Skeletal muscle cell (primary cell): Measurements from ENCODE around the gene KIAA1671.

Experiments
- DNase-seq: peaks from one replicate; pipeline ENCODE4 v3.0.0-alpha.2; 2010; ENCODE audit warnings: low read depth
- H3K4me3 ChIP-seq: 2 replicates; pipeline ENCODE4 v1.5.1; 2011; ENCODE audit warnings: low read depth, mild to moderate bottlenecking, control low read depth, low read length, moderate library complexity

The KIAA1671 gene

DNA sequence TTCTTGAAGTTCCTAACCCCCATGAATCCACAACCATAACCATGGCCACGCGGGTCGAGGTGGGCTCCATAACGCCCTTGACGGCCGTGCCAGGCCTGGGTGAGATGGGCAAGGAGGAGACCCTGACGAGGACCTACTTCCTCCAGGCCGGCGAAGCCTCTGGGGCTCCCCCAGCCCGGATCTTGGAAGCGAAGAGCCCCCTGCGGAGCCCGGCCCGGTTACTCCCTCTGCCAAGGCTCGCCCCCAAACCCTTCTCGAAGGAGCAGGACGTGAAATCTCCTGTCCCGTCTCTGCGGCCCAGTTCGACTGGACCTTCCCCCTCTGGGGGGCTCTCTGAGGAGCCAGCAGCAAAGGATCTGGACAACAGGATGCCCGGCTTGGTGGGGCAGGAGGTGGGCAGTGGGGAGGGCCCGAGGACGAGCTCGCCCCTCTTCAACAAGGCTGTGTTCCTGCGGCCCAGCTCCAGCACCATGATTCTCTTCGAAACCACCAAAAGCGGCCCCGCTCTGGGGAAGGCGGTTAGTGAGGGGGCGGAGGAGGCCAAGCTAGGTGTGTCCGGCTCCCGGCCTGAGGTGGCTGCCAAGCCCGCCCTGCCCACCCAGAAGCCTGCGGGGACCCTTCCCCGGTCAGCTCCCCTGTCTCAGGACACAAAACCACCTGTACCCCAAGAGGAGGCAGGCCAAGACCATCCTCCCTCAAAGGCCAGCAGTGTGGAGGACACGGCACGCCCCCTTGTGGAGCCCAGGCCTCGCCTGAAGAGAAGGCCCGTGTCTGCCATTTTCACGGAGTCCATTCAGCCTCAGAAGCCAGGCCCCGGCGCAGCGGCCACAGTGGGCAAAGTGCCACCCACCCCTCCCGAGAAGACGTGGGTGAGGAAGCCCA, 75.7 kb downstream of the KIAA1671 start:
- DNase-seq = no peak
- H3K4me3 ChIP-seq = no peak overlapping the region

DNA sequence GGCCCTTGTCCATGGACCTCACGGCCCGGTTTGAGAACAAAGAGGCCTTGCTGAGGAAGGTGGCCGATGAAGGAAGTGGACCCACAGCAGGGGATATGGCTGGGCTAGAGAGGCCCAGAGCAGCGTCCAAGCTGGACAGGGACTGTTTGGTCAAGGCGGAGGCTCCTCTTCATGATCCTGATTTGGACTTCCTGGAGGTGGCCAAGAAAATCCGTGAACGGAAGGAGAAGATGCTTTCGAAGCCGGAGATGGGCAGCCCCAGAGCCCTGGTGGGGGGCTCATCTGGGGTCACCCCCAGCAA, 76.3 kb downstream of the KIAA1671 start:
- DNase-seq = no peak

DNA sequence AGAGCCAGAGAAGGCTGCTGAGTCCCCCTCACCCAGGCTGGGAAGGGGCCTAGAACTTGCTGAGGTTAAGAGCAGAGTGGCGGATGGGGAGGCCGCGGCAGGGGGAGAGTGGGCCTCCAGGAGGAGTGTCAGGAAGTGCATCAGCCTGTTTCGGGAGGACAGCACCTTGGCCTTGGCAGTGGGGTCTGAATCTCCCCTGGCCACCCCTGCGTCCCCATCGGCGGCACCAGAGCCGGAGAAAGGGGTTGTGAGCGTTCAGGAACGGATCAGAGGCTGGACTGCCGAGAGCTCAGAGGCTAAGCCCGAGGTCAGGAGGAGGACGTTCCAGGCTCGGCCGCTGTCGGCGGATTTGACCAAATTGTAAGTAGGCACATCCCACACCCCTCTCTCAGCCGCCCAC, 76.7 kb downstream of the KIAA1671 start:
- no peak overlapping the region for H3K4me3 ChIP-seq
- no peak for DNase-seq

More for the DNA sequence above, 76.3 kb downstream of the KIAA1671 start:
- no peak overlapping the region for H3K4me3 ChIP-seq

DNA sequence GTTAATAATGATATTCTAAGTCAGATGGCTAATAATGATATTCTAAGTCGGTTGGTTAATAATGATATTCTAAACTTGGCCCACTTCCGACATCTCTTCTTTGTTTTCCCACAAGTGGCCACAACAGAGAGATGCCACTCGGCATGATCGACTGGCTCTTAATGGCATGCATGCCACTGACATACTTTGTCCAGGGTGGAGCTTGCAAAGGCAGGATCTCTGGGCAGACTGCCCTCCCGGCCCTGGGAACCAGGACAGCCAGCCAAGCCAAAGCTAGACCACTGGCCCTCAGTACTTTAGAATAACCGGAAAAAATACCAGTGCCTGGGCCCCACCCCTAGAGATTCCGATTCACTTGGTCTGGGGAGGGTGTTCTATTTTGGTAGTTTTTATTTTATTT, 78.1 kb downstream of the KIAA1671 start:
- DNase-seq = no peak
- H3K4me3 ChIP-seq = no peak overlapping the region

DNA sequence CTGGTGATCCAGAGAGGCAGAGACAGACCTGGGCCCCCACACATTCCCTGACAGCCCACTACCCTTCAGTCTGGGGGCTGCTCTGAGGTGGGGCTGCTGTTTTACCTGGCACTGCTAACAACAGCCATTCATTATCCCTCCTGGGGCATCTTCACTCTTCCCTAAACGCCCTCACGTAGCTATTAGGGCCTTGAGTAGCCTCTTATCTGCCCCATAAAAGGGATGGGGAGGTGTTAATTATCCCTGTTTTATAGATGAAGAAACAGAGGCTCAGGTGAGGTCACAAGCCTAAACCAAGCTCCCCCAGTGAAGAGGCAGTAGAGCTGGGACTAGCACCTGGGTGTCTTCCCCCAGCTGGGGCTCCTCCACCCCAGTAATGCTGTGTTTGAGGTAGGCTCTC, 79.5 kb downstream of the KIAA1671 start:
- no peak for DNase-seq

DNA sequence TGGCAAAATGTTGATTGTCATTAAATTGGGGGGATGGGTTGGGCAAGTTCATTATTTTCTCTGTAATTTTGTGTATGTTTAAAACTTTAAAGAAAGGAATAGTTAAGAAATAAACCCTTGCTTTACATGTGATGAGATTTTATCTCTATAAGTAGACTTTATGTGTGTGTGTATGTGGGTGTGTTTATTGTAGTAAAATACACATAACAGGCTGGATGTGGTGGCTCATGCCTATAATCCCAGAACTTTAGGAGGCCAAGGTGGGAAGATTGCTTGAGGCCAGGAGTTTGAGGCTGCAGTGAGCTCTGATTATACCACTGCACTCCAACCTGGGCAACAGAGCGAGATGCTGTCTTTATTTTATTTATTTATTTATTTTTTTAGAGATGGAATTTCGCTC, 83.2 kb downstream of the KIAA1671 start:
- no peak overlapping the region for H3K4me3 ChIP-seq
- no peak for DNase-seq

More for the DNA sequence above, 79.5 kb downstream of the KIAA1671 start:
- no peak overlapping the region for H3K4me3 ChIP-seq

DNA sequence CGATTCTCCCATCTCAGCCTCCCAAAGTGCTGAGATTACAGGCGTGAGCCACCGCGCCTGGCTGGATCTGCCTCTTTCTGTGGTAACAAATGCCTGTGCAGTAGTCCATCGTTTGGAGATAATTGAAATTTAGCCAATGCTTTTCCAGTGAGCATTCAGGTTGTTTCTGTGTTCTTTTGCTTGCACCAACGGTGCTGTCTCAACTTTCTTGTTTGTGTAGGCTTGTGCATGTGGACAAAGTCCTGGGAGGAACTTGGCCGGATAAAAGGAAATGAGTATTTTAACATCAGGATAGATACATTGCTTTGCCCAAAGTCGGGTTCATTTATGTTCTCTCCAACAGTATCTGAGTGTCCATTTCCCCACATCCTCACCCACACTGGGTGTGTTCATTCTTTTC, 85.7 kb downstream of the KIAA1671 start:
- no peak for DNase-seq
- no peak overlapping the region for H3K4me3 ChIP-seq

DNA sequence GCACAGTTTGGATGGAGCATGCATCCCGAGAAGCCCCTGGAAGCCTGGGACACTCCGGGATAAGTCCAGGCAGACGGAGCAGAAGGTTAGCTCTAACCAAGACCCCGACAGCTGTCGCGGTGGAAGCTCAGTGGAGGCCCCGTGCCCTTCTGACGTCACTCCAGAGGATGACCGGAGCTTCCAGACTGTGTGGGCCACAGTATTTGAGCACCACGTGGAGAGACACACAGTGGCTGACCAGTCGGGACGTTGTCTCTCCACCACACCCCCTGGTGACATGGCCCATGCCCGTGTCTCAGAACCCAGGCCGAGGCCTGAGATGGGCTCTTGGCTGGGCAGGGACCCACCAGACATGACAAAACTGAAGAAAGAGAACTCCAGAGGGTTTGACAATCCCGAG, 86.3 kb downstream of the KIAA1671 start:
- H3K4me3 ChIP-seq = no peak overlapping the region
- no peak for DNase-seq

DNA sequence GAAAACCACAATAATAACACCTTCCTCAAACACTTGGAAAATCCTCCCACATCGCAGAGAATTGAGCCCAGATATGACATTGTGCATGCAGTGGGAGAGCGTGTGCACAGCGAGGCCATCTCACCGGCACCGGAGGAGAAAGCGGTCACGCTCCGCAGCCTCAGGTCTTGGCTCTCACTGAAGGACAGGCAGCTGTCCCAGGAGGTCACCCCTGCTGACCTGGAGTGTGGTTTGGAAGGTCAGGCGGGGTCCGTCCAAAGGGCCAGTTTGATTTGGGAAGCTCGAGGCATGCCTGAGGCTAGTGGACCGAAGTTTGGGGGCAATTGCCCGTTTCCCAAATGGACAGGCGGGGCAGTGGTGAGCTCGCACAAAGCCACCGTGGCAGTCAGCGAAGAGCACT, 86.7 kb downstream of the KIAA1671 start:
- no peak for DNase-seq
- H3K4me3 ChIP-seq = no peak overlapping the region

DNA sequence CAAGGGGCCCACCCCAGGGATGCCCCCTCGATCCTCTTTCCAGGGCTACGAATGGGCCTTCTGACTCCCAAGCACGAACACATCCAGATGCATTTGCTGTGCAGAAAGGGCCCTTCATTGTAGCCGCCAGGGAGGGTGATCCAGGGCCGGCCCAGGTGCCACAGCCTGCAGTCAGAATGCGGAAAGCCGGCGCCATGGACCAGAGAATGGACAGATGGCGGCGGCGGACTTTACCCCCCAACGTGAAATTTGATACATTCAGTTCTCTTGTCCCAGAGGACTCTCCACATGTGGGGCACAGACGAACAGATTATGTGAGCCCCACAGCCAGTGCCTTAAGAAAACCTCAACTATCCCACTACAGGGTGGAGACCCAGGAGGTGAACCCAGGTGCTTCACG, 87.2 kb downstream of the KIAA1671 start:
- H3K4me3 ChIP-seq = no peak overlapping the region
- DNase-seq = no peak

DNA sequence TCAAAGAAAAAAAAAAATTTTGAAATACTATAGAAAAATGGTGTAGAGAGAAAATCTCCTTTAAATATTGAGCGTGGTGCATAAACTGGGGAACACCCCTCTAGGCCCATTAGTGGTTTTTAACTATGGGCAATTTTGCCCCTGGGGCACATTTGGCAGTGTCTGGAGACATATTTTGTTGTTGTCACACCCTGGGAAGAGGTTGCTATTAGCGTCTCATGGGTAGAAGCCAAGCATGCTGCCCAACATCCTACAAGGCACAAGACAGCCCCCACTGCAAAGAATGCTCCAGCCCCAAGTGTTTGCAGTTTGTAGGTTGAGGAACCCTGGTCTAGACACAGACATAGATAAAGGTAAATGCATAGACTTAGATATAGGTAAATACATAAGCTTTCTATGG, 92.6 kb downstream of the KIAA1671 start:
- no peak for DNase-seq
- no peak overlapping the region for H3K4me3 ChIP-seq

DNA sequence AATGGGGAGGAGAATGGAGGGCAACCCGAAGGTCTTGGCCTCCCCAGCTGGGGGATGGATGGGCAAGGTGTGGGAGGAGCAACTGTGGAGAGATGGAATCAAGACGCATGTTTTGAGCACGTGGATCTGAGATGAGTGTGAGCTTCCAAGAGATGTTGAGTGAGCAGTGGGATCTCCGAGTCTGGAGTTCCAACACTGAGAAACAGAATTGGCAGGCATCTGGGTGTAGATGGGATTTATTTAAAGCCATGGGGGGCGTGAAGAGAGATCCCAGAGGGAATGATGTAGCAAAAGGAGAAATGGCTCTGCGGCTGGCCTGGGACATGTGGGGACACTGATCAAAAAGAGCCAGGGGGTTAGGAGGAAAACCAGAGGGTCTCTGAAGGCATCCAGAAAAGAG, 95.6 kb downstream of the KIAA1671 start:
- no peak for DNase-seq
- H3K4me3 ChIP-seq = no peak overlapping the region

DNA sequence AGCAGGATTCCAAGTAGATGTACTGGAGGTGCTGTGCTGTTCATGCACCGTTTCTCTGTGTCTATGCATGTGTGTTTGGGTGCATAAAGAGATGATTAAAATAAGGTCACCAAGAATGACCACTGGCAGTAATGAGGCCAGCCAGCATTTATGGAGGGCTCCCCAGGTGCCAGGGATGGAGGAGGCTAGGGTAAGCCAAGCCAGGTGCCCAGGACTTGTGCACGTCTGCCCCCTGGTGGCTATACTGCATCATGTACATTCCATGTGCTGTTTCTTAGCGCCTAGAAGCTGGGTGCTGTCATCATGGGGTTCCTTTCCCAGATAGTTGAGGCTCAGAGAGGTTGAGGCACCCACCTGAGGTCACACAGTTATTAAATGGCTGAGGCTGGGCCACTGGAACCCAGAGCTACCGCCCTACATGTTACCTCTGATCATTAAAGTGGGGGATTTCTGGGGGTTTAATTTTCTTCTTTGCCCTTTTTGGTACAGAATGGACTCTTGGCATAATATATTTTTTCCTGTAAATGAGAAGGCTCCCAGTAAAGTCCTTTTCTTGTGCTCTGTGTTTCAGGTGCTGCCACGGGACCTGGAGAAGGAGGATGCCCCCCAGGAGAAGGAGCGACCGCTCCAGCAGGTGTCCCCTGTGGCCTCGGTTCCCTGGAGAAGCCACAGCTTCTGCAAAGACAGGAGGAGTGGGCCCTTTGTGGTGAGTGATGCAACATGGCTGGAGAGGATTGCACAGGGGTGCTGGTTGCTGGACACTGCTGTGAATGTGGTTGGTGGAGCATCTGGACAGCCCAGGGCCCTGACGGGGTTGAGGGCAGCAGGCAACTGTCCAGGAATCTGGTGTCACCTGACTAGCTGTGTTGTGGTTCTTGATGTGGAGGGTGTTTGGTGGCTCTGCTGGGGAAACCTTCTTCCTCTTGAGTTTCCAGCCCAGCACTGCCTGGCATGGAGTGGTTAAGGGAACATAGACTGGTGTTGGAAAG, 96.4 kb downstream of the KIAA1671 start:
- DNase-seq = no peak
- no peak overlapping the region for H3K4me3 ChIP-seq

DNA sequence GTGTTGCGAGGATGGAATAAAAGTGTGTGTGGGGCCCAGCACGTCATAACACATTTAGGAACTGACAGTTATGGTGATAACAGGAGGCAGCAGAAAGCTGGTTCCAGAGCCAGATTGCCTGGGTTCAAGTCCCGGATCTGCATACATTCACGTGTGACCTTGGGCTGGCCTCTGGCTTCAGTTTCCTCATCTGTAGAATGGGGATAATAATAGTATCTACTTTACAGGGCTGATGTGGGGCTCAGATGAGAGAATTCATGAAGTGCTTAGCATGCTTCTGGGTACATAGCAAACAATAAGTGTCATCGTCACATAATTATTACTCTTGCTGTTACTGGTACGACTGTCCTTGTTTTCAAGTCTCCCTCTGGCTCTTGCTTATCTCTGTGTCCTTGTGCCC, 97.3 kb downstream of the KIAA1671 start:
- no peak for DNase-seq

DNA sequence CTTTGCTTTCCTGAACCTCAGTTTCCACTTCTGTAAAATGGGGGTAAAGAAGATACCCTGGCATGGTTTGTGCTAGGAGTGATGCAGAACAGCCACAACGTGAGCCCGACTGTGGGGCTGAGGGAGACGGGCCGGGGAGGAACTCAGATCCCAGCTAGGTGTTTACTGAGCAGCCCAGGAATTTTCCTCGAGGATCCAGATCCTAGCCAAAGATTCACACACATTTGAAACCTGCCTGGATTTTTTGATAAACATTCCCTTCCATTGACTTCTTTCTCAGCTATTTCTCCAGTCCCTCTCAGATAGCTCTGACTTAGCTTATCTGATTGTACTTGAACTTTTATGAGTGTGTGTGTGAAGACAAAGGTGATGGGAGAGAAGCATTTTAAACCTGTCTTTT, 98.0 kb downstream of the KIAA1671 start:
- no peak overlapping the region for H3K4me3 ChIP-seq

More for the DNA sequence above, 97.3 kb downstream of the KIAA1671 start:
- no peak overlapping the region for H3K4me3 ChIP-seq

DNA sequence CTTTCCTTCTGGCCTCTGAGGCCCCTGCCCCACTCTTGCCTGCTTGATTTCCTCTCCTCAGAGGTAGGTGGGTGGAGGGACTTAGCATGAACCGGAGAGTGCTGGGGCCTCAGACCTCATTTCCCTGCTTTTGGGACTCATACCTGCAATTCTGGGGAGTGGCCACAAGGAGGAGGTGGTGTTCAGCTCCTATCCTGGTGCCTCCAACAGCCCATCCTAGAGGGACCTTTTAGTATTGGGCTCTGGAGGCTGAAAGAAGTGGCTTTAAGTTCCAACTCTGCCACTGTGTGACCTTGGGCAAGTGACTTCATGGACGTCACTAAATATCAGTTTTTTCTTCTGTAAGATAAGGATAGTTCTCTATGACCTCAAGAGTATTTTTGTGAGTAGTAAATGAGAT, 98.6 kb downstream of the KIAA1671 start:
- H3K4me3 ChIP-seq = no peak overlapping the region
- no peak for DNase-seq

More for the DNA sequence above, 98.0 kb downstream of the KIAA1671 start:
- no peak for DNase-seq

DNA sequence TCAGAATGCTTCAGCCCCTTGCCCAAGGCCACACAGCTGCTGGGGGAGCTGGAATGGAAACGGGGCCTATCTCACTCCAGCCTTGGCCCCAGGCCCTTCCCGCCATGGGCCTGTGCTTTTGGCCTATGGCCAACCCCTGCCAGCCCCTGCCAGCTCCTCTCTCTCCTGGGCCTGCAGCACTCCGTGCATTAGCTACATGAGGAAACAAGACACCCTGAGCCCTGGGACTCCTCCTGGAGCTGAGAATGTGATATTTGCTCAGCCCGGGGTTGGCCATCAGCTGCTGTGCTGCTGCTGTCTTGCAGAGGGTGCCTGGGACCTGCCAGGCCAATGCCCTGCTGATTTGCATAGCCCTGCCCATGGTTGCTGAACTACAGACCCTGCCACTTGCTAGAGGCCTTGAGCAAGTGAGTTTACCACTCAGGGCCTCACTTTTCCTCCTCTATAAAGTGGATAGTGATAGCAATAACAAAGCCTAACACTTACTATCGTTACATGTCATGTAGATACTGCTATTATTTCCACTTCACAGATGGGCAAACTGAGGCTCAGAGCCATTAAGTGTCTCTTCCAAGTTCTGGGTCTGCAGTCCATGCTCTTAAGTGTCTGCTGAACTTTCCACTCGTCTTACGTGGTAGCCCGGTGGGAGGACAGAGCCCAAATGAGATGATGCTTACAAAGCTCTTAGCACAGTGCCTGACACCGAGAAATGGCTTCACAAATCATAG, 99.6 kb downstream of the KIAA1671 start:
- no peak overlapping the region for H3K4me3 ChIP-seq
- no peak for DNase-seq

DNA sequence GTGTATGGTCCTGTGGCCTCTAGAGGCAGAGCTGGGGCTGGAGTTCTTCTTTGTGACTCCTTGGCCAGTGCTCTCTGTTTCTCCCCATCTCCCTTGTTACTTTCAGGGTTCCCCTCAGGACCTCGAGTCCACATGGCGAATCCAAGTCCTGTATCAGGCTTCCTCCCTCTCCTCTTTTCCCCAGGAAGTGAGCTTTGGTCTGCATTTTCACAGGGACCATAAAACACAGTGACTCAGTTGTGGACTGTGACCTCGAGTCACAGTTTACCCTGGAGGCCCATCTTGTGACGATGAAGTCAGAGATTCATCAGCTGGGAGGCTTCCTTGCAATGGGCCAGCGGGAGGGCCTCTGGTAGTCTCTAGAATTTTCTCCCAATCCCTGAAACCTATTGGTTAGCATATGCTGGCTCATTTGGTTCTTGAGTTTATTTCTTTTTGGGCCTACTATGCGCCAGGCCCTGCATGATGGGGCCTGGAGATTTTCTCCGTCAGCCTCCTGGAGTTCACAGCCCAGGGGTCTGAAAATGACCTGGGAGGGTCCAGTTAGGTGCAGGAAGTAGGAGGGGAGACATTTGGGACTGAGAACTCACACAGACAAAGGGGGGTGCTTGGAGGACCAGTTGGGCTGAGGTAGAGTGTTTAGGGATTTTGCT, 100.8 kb downstream of the KIAA1671 start:
- no peak for DNase-seq
- no peak overlapping the region for H3K4me3 ChIP-seq

DNA sequence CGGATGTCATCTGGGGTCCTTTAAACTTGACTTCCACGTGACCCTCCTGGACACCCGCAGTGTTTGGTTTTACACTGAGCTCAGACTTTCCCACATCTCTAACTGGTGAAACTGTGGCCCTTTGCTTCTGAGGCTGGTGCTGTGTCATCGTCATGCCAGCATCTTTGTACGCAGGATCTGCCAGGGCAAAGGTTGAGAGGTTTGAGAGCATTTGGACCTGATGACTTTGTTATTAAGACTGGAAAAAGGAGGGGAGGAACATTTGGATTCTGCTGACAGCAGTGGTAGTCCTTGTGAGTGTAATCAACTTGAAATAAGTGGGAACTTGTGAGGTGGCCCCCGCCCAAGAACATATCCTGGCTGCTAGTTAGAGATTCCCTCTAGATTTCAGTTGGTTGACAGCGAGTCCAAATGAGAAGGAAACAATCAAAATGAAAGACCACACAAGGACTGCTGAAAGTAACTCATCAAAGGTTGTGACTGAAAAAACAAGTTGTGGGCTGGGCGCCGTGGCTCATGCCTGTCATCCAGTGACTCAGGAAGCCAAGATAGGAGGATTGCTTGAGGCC, 102.5 kb downstream of the KIAA1671 start:
- no peak overlapping the region for H3K4me3 ChIP-seq
- no peak for DNase-seq
